NCI-H187 treated with DMSO at 0.1 percent for 48 hours (cell line): Measurements from ENCODE around the gene ATIC.
"Not testable (repeated sequence)": the region's sequence is repeated elsewhere in the genome, so short reads cannot be mapped to it uniquely, and the experiment has no call there.

Source experiments
- DNase-seq: peaks from one replicate; lab custom pipeline; 2025; lab: John Stamatoyannopoulos, UW

Gene ATIC

DNA sequence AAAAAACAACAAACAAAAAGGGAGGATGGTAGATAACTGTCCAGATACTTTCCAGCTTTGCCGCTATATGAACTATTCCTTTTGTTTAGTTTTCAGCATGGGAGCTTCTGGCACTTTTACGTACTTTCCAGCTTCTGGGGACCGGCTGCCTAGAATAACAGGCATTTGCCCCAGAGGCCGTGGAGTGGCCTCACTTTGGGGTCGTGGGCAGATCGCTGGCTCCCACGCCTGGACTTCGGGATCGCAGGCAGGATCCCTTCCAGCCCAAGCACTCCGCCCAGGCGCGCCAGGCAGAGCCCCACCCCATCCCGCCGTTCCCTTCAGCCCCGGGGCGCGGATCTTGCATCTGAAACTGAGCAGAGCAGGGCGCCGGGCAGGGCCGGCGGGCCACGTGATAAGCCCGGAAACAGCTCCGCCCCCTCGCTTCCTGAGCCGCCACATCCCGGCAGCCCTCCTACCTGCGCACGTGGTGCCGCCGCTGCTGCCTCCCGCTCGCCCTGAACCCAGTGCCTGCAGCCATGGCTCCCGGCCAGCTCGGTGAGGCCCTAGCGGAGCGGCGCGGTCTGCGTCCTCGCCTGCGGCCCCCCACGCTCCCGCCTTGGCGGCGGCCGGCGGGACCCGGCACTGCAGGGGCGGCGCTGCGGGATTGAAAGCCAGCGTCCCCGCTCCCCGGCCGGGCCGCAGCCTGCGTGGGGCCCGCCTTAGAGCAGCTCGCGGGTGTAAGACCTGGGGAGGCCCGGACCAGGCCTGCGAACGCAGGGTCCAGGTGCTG is at the start of gene ATIC:
Gene ATIC (plus strand): TSS at position 435 of the 772 bp plus-strand sequence. CDS start 84 bp downstream, at position 519.
- peak; percentile 52 for DNase-seq

DNA sequence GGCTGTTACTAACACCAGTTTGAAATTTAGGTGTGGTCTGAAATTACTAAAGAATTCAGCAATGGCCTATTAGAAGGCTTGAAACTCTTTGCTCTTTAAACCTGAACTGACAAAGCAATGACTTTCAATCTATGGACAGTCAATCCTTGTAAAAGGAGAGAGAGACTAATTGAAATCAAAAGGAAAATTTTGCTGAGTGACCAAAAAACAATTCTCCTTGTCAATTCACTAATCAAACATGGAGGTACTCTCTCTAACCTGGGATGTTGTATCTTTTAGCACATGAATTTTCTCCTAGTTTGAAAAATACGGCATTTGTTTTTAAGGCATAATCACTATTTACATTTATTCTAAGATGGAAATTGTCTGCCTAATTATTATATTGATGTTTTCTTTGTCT is 49.6 kb upstream of the ATIC start:
- DNase-seq, result no peak

DNA sequence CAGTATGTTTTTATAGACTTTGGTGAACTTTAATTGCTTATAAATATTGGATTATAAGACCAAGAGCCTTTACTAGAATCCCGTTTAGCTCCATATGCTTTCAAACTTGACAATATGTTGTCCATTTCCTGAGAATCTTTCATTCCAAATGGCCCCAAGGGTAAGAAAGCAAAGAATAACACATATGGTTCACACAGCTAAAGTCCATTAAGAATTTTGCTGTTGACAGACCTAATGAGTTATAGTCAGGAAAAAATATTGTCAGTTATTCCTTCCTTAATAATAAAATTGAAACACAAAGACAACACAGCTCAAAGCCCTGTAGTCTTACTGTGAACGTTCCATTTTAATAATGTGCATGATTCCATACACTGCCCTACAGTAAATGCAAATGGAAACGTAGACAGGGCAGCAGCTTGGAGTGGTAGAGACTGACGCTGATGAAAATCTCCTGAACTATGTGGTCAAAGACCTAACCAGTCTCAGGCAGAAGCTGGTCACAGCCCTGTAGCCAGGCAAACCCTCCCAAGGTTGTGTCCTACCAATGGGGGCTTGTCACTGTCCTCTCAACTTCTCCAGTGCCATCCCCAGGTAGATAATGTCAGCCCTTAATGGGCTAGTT is 49.0 kb upstream of the ATIC start:
- DNase-seq, result no peak

DNA sequence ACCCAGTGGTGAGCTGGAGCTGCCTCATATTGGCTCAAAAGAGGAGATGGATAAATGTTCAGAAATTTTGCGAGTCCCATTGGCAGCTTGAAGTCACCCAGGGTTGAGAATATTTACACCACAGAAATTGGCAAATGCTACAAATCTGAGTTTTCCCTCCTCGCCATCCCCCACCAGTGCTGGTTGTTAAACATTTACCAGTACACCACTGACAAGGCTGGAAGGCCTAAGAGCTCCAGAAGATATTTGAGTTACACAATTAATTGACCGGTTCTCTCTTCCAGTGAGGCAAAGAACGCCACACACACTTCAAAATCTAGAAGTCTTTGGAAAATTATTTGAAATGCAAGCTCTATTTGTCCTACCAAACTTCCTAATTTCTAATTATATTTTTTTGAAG is 47.5 kb upstream of the ATIC start:
- DNase-seq, result no peak

DNA sequence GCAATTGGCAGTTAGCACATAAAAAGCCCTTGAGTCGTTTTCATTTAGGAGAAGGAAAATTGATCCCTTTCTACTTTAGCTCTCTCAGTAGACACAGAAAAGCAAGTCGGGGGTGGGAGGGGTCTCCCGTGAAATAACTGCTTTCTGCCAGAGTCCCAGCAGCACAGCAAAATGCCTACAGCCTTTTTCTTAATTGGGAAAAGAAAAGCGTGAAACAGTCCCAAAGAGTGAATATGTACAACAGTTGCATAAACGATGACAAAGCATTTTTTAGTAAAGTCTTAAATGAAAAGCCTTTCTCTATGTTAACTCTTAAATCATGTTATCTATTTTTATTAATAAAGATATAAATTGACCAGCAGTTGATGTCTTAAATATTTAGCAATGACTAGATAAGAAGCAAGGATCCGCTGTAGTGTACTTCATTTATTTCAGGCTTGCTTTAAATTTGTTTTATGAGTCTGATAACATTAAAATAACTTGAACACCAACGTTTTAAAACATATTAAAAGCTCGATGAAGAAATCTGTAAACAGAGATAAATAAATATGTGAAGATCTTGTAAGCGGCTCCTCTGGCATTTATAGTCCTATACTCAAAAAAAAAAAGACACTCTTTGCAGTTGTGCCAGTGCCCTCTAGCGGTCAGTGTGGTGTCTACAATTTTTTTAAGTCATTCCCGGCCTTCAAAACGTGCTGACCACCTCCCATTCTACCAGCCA is 42.3 kb upstream of the ATIC start:
- no peak for DNase-seq

DNA sequence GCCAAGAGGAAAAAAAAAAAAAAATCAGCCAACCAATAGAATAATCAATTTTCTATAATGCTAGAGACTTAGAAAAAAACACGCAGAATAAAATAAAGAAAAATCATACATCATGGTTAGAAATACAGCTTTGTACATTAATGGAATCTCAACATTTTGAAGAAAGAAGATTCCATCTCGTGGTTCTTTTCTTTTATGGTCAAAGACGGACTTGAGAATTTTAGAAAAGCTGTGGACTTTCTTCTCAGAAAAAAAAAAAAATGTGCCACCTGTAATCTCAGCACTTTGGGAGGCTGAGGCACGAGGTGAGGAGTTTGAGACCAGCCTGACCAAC is 41.8 kb upstream of the ATIC start:
- no peak for DNase-seq

- DNase-seq, result no peak
Measured at GRCh38 chr2:215271446-215271845, 40.4 kb upstream of the ATIC start.

- no peak for DNase-seq
Measured at GRCh38 chr2:215272918-215273317, 38.9 kb upstream of the ATIC start.

DNA sequence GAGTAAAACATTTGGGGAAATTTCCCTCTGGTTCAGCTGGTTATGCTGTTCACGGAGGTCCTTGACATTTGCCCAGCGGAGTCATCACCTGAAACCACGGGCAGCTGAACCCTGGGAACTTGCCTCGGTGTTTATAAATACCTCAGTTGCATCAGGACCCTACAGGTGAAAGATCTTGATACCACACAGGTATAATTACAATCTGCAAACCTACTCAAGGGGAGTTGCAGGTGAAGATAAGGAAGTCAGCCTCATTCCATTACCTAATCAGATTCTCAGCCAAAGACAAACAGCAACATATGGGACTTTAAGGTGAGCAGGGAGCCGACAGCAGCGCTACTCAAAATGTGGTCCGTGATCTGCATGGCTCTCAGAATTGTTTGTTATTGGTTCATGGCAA is 37.0 kb upstream of the ATIC start:
- DNase-seq, result no peak

- DNase-seq, result no peak
Measured at GRCh38 chr2:215275824-215276223, 36.0 kb upstream of the ATIC start.

DNA sequence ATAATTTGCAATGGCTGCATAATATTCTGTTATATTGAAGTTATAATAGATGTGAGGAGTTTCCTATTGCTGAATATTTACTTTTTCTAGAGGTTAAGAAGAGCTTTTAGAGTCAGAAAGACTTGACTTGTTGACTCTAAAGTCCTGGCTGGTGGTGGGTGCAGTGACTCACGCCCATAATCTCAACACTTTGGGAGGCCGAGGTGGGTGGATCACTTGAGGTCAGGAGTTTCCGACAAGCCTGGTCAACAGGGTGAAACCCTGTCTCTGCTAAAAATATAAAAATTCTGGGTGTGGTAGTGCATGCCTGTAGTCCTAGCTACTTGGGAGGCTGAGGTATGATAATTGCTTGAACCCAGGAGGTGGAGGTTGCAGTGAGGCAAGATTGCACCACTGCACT is 33.9 kb upstream of the ATIC start:
- DNase-seq, result no peak

DNA sequence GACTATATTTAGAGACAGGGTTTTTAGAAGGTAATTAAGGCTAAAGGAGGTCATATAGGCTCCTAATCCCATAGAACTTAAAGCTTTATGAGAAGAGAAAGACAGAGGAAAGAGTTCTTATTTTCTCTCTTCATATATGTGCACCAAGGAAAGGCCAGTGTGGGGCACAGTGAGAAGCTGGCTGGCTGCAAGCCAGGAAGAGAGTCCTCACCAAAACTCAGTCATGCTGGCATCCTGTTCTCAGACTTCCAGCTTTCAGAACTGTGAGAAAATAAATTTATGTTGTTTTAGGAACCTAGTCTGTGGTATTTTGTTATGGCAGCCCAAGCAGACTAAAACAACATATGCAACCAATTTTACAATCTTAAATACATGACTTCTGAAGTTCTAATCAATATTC is 31.5 kb upstream of the ATIC start:
- DNase-seq, result no peak

DNA sequence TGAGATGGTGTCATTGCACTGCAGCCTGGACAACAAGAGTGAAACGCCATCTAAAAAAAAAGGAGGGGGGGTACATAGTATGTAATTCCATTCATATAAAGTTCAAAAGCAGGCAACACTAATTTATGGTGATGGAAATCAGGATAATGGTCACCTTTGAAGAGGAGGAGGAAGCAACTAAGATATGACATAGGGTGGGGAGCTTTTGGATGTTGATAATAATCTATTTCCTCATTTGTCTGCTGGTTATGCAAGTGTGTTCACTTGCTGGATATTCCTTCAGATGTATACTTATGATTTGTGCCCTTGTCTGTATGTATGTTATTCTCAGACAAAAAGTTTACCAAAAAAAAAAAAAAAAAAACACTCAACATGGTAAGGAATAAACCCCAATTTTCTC is 28.6 kb upstream of the ATIC start:
- DNase-seq, result no peak

GRCh38 chr2:215286309-215286708 is 25.6 kb upstream of the ATIC start:
- no peak for DNase-seq

- no peak for DNase-seq
Measured at GRCh38 chr2:215288112-215288815, 23.6 kb upstream of the ATIC start.

- no peak for DNase-seq
Measured at GRCh38 chr2:215290980-215291599, 20.8 kb upstream of the ATIC start.

DNA sequence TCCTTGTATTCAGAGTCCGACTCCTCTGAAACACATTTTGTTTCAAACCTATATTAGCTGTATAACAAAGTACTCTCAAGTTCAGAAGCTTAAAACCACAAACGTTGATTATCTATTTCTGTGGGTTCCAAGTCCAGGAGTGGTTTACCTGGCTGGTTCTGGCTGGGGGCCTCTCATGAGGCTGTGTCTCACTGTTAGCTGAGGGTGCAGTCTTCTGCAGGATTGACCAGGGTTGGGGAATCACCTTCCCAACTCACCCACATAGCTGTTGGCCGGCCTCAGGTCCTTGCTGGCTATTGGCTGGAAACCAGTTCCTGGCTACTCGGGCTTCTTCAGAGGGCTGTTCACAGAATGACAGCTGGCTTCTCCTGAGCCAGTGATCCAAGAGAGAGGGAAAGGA is 18.0 kb upstream of the ATIC start:
- no peak for DNase-seq

DNA sequence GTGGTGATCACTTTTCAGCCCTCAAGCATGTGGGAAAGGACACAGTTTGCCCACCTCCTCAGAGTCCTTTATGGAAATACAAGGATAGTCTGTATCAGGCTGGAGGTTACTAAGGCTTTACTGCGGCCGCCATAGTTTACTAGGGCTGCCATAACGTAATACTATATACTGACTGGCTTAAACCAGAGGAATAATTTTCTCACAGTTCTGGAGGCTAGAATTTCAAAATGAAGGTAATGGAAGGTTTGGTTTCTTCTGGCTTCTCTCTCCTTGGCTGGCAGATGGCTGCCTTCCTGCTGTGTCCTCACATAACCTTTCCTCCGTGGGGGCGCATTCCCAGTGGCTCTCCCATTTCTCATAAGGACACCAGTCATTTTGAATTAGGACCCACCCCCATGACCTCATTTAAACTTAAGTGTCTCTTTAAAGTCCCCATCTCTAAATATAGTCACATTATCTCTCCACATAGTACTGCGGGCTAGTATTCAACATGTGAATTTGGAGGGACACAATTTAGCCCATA is 12.5 kb upstream of the ATIC start:
- DNase-seq, result no peak

GRCh38 chr2:215301994-215302393 is 9.9 kb upstream of the ATIC start:
- no peak for DNase-seq

GRCh38 chr2:215311259-215311624 is 617 bp upstream of the ATIC start:
- not testable (repeated sequence) for DNase-seq

- DNase-seq, result no peak
Measured at GRCh38 chr2:215313255-215313613, 1.4 kb downstream of the ATIC start.

DNA sequence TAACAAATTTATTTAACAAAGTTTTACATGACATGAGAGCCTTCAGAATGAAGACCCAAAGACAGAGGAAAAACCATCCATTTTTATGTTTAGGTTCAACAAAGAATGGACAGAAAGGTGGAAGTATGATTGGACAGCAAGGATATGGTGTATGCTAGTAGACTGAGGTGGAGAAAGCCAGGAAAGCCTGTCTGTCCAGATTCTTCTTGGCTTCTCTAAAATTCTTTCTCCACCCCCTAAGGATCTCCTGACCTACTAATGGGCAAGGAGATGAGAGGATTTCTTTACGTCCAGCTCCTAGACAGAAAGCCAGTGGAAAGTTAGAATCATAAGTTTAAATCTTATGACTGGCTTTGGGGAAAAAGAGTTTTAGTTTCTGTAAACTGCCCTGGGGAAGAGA is 3.0 kb downstream of the ATIC start:
- no peak for DNase-seq
